ENCODE results near the gene CGREF1. TPM values are rescaled to one million over a fixed set of nuclear protein-coding genes. Genes with fewer than 3 reads are reported as not detected.
A peak's percentile ranks its signal among the peaks of the same experiment; 100 is the strongest.

The CGREF1 gene
- total RNA-seq, 2 donors from 2014 or later, result 1.0 to 3.0 TPM

DNA sequence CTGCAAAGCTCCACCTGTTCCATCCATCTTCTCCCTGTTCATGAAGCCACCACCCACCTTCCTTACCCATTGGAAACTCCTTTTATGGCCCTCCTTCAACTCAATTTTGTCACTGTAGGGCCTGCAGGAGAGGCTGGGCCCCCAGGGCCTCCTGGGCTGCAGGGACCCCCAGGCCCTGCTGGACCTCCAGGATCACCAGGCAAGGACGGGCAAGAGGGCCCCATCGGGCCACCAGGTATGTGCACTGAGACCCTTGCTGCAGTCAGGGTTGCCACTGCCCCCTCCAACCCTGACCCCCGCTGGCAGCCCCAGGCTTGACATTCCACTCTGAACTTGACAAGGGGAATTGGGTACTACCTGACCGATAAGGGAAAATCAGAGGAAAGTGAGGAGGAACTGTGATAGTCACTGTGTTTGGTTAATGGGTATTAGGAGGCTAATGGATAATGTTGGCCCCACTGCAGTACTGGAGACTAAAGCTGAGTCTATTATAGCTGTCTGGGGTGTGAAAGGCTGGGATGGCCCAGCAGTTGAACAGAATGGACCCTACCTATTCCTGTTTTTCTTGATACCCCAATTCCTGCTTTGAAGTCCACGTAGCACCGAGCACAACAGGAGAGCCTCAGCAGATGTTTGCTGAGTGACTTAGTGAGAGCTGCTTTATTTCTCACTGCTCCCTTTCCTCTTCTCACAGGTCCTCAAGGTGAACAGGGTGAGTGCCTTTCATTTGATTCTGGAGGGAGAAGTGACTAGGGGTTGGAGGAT is 34.4 kb downstream of the CGREF1 start:
- Histone ChIP-seq H3K9me3 (no peaks in the 10 kb centered on the region), H3K27ac (no peak overlapping the region), H3K36me3 (replicated peaks in 1 of 2; ENCODE audit: insufficient read depth in 1 of 2, low read depth in 2 of 2) (no peaks in the 10 kb centered on the region), H3K27me3 (no peaks in the 10 kb centered on the region), H3K4me3 (no peak overlapping the region), H3K4me1 (peaks cover 39% of the 10 kb centered on the region)
- DNase-seq (no peak), ATAC-seq (no peak)
- no peak for TF ChIP-seq POLR2A (IDR thresholded peaks at IDR 0.05)
- TF ChIP-seq, protein P1, sequence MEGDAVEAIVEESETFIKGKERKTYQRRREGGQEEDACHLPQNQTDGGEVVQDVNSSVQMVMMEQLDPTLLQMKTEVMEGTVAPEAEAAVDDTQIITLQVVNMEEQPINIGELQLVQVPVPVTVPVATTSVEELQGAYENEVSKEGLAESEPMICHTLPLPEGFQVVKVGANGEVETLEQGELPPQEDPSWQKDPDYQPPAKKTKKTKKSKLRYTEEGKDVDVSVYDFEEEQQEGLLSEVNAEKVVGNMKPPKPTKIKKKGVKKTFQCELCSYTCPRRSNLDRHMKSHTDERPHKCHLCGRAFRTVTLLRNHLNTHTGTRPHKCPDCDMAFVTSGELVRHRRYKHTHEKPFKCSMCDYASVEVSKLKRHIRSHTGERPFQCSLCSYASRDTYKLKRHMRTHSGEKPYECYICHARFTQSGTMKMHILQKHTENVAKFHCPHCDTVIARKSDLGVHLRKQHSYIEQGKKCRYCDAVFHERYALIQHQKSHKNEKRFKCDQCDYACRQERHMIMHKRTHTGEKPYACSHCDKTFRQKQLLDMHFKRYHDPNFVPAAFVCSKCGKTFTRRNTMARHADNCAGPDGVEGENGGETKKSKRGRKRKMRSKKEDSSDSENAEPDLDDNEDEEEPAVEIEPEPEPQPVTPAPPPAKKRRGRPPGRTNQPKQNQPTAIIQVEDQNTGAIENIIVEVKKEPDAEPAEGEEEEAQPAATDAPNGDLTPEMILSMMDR (IDR thresholded peaks at IDR 0.05), result no peak
- intact Hi-C loops (cut with DNase I), result no loop called here
- 66% methylated on average over 5 to 6 of the region's 6 CpGs for WGBS, 2 donors

- Histone ChIP-seq H3K27ac (no peak overlapping the region), H3K4me1 (peaks cover 39% of the 10 kb centered on the region), H3K27me3 (no peaks in the 10 kb centered on the region), H3K36me3 (replicated peaks in 1 of 2; ENCODE audit: insufficient read depth in 1 of 2, low read depth in 2 of 2) (no peaks in the 10 kb centered on the region), H3K9me3 (no peaks in the 10 kb centered on the region), H3K4me3 (no peak overlapping the region)
- ATAC-seq (no peak), DNase-seq (no peak)
- intact Hi-C loops (cut with DNase I), result no loop called here
- TF ChIP-seq, protein P1 (IDR thresholded peaks at IDR 0.05), result no peak
- TF ChIP-seq POLR2A (IDR thresholded peaks at IDR 0.05), result no peak
- WGBS, 2 donors, result 79 to 80% methylated on average over 8 to 20 of the region's 20 CpGs
These were observed 35.3 kb downstream of the CGREF1 start for GRCh38 chr2:27083410-27084296.

DNA sequence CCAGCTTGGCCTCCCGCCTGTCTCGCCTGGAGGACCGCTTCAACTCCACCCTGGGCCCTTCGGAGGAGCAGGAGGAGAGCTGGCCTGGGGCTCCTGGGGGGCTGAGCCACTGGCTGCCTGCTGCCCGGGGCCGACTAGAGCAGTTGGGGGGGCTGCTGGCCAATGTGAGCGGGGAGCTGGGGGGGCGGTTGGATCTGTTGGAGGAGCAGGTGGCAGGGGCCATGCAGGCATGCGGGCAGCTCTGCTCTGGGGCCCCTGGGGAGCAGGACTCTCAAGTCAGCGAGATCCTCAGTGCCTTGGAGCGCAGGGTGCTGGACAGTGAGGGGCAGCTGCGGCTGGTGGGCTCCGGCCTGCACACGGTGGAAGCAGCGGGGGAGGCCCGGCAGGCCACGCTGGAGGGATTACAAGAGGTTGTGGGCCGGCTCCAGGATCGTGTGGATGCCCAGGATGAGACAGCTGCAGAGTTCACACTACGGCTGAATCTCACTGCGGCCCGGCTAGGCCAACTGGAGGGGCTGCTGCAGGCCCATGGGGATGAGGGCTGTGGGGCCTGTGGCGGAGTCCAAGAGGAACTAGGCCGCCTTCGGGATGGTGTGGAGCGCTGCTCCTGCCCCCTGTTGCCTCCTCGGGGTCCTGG is 36.0 kb downstream of the CGREF1 start:
- intact Hi-C loops (cut with DNase I), result no loop called here
- 79 to 85% methylated on average over 11 to 21 of the region's 27 CpGs for WGBS, 2 donors
- H3K4me3 ChIP-seq, result no peak overlapping the region
- no peaks in the 10 kb centered on the region for H3K36me3 ChIP-seq (replicated peaks in 1 of 2; ENCODE audit: insufficient read depth in 1 of 2, low read depth in 2 of 2)
- DNase-seq (no peak), ATAC-seq (no peak)
- H3K4me1 ChIP-seq, result peaks cover 39% of the 10 kb centered on the region
- H3K27me3 ChIP-seq, result no peaks in the 10 kb centered on the region
- TF ChIP-seq POLR2A (IDR thresholded peaks at IDR 0.05), result no peak
- TF ChIP-seq, protein P1 (IDR thresholded peaks at IDR 0.05), result no peak
- H3K27ac ChIP-seq, result no peak overlapping the region
- H3K9me3 ChIP-seq, result no peaks in the 10 kb centered on the region

- peak overlapping the region in 2 of 4 donors; percentile 89 to 90 for H3K27ac ChIP-seq
- no peak for TF ChIP-seq POLR2A (IDR thresholded peaks at IDR 0.05)
- TF ChIP-seq, protein P1 (IDR thresholded peaks at IDR 0.05), result no peak
- intact Hi-C loops (cut with DNase I), result no loop called here
- H3K36me3 ChIP-seq (replicated peaks in 1 of 2; ENCODE audit: insufficient read depth in 1 of 2, low read depth in 2 of 2), result no peaks in the 10 kb centered on the region
- H3K4me1 ChIP-seq, result peaks cover 34% of the 10 kb centered on the region
- DNase-seq, result no peak
- no peak overlapping the region for H3K4me3 ChIP-seq
- H3K27me3 ChIP-seq, result no peaks in the 10 kb centered on the region
- H3K9me3 ChIP-seq, result no peaks in the 10 kb centered on the region
- no peak for ATAC-seq
- 84 to 86% methylated on average over 5 to 33 of the region's 38 CpGs for WGBS, 2 donors
These were observed 36.8 kb downstream of the CGREF1 start for GRCh38 chr2:27081984-27082772.

Data from body of pancreas (tissue), 4 donors.